HG03103 (cell line): Measurements from ENCODE around the gene TSSC4.

ENCODE experiments used
- ATAC-seq: cut with Tn5 transposase; IDR thresholded peaks from one replicate; pipeline ENCODE4 v1.9.1; 2021; ENCODE audit warnings: low read depth; ENCODE audit not compliant: unreplicated experiment

TSSC4 gene

GRCh38 chr11:2431395-2431794 lies 30.8 kb downstream of the TSSC4 start:
- no peak for ATAC-seq

GRCh38 chr11:2432171-2432621 lies 31.6 kb downstream of the TSSC4 start:
- ATAC-seq: no peak

GRCh38 chr11:2432628-2433071 lies 32.1 kb downstream of the TSSC4 start:
- no peak for ATAC-seq

DNA sequence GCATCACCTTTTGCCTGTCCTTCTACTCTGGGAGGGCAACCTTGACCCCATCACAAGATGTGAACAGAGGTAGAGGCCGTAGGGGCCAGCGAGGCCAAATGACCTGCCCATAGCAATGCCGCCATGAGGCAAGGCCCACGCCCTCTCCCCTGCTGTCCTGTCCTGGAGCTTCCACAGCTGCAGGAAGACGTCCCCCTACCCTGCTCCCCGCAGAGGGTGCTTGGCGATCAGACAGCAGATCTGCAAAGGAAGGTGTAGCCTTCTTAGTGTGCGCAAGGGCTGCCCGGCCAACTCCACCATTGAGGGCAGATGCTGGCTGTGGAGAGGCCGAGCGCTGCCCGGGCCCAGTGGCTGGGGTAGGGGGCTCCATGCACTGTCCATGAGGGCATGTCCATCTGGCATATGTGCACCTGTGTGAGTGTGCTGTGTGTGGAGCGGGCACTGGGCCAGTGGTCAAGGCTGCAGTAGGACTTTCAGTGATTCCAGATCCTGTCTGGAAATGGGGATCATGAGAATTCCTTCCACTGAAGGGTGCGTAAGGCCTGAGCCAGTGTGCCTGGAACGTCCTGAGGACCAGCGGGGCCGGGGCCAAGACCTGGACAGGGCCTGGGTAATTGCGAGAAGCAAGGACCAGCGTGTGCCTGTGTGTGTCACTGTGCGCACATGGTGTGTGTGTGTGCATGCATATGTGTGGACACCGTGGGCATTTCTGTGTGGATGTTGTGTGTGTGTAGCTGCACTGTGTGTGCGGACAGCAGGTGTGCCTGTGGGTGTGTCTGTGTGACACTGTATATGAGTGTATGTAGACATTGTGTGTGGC lies 32.8 kb downstream of the TSSC4 start:
- ATAC-seq: no peak

- ATAC-seq: no peak
These were observed 33.5 kb downstream of the TSSC4 start for GRCh38 chr11:2434008-2434407.

- no peak for ATAC-seq
These were observed 34.1 kb downstream of the TSSC4 start for GRCh38 chr11:2434506-2435255.

GRCh38 chr11:2435288-2436012 lies 34.9 kb downstream of the TSSC4 start:
- ATAC-seq: no peak

DNA sequence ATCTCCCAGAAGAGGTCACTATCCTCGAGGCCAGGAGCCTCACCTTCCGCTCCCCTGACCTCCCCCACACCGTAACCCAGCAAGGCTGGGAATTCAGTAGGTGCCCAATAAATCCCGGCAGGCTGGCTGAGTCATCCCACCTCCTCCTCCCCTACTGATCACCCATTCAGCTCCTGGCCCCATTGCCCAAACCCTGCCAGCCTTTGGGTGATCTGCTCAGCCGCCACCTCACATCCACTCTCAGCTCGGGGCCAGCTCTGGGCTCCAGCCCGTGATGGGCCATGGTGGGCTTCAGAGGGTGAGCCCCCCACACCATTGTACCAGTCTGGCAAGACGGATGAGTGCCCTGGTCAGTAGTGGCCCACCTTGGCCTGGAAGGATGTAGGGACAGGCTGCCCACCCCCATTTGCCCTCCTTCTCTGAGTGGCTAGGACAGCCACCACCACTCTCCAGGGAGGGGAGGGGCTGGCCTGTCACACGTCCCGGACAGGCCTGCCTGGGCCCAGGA lies 35.5 kb downstream of the TSSC4 start:
- ATAC-seq: no peak

- no peak for ATAC-seq
These were observed 36.0 kb downstream of the TSSC4 start for GRCh38 chr11:2436521-2437031.

DNA sequence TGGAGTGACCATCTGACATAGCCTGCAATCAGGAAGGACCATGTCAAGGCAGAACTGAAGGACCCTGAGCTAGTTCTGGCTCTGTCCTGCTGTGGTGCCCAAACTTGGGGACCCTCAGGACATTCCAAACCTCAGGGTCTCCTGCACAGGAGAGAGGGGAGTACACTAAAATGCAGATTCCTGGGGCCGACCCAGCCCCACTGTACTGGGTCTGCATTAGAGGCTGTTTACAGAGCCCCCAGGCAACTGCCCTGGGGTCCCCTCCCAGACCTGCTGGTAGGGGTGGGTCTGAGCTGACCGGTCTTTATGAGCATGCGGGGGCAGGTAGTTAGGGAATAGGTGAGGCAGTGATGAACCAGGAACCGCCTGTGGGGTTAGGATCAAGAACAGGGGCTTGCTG lies 37.0 kb downstream of the TSSC4 start:
- no peak for ATAC-seq

DNA sequence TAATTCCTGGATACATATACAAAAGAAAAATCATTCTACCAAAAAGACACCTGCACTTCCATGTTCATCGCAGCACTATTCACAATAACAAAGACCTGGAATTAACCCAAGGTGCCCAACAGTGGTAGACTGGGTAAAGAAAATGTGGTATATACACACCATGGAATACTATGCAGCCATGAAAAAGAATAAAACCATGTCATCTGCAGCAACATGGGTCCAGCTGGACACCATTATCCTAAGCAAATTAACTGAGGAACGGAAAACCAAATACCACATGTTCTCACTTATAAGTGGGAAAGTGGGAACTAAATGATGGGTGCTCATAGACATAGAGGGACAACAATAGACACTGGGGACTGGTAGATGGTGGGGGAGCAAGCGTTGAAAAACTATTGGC lies 39.3 kb downstream of the TSSC4 start:
- ATAC-seq: no peak

DNA sequence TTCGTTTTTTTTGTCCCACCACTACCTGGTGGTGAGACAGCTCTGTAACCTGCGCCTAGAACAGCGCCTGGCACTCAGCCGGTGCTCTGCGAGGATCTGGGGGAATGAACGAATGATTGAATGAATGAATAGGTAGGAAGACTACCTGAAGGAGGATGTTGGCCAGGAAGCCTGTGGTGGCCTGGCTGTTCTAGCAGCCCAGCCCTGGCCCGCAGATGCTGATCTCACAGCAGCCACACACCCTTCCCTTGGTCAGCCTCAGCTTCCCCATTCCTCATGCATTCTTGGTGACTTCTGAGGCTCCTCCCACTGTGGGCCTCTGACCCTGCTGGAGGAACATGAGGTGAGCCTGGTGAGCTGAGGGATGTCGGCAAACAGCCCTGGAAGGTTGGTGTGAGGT lies 40.1 kb downstream of the TSSC4 start:
- ATAC-seq: no peak

DNA sequence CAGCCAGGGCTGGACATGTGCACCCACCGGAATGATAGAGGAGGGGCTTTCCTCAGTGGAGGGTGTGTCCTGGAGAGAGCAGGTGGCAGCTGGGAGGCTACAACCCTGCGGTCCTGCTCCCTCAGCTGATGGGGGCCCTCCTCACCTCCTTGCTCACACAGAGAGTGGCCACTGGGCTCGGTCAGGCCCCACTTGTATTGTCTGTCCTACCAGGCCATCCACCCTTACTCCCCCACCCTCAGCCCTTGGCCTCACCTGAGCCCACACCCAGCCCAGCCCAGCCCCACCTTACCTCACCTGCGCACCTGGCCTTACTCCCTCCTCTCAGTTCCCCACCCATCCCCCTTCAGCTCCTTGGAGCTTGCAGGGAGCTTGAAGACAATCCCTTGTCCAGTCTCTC lies 40.6 kb downstream of the TSSC4 start:
- ATAC-seq: no peak

DNA sequence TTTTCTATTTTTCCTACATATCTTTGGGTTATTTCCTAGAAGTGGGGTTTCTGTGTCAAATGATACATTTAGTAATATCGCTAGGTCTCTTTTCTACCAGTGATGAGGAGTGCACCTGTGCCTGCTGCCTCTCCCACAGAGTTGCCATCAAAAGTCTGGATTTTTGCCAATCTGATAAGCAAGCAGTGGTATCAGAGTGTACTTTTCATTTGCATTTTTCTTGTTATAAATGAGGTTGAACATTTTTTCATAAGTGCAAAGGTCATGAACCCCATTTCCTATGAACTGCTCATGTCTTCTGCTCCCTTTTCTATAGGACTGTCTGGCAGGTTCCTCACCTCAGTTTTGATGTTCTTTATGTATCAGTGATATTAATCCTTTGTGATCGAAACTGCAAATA lies 42.0 kb downstream of the TSSC4 start:
- no peak for ATAC-seq

- ATAC-seq: no peak
These were observed 42.9 kb downstream of the TSSC4 start for GRCh38 chr11:2443406-2443805.

GRCh38 chr11:2443881-2444820 lies 43.6 kb downstream of the TSSC4 start, which contains the start of gene TRPM5:
Gene TRPM5, minus strand, starts transcription at chr11:2444514. Its CDS starts 21,478 bp downstream, at chr11:2423036.
- no peak for ATAC-seq

- no peak for ATAC-seq
These were observed 44.5 kb downstream of the TSSC4 start, which contains the start of gene KCNQ1 for GRCh38 chr11:2444821-2445745. Gene KCNQ1, plus strand, starts transcription at chr11:2445008. Its CDS starts 91 bp downstream, at chr11:2445099.
